Neural progenitor cell (in vitro differentiated cells): ENCODE measurements around the gene TMEM229B. TPM values are rescaled to one million over a fixed set of nuclear protein-coding genes. Genes with fewer than 3 reads are reported as not detected.

Experiments
- DNase-seq: peaks from one replicate; pipeline ENCODE4 v3.0.0-alpha.2; 2016; ENCODE audit warnings: low spot score
- H2AFZ ChIP-seq: fragments of 200-600 bp; sonication (generic); replicated peaks from 2 replicates; pipeline ENCODE4 v1.6.1; 2016; ENCODE audit warnings: antibody characterized with exemption
- H3F3A ChIP-seq: fragments of 200-600 bp; sonication (generic); 2 replicates; pipeline ENCODE4 v1.6.1; 2016; ENCODE audit warnings: antibody characterized with exemption, low read depth
- H3K27ac ChIP-seq: fragments of 200-600 bp; sonication (generic); 2 replicates; pipeline ENCODE4 v1.5.1; 2016; ENCODE audit warnings: mild to moderate bottlenecking
- H3K27me3 ChIP-seq: fragments of 200-600 bp; sonication (generic); 2 replicates; pipeline ENCODE4 v1.6.1; 2016; ENCODE audit warnings: mild to moderate bottlenecking, moderate library complexity
- H3K36me3 ChIP-seq: fragments of 200-600 bp; sonication (generic); 2 replicates; pipeline ENCODE4 v1.5.1; 2016
- H3K4me1 ChIP-seq: fragments of 200-600 bp; sonication (generic); 2 replicates; pipeline ENCODE4 v1.6.1; 2016; ENCODE audit warnings: mixed run types
- H3K4me2 ChIP-seq: fragments of 200-600 bp; sonication (generic); 2 replicates; pipeline ENCODE4 v1.6.1; 2016
- H3K4me3 ChIP-seq: fragments of 200-600 bp; sonication (generic); 2 replicates; pipeline ENCODE4 v1.5.1; 2016
- H3K79me2 ChIP-seq: fragments of 200-600 bp; sonication (generic); 2 replicates; pipeline ENCODE4 v1.6.1; 2016; ENCODE audit warnings: low read depth
- H3K9ac ChIP-seq: fragments of 200-600 bp; sonication (generic); 2 replicates; pipeline ENCODE4 v1.6.1; 2016
- H3K9me3 ChIP-seq: fragments of 200-600 bp; sonication (generic); 2 replicates; pipeline ENCODE4 v1.5.1; 2016; ENCODE audit warnings: low read depth
- H4K20me1 ChIP-seq: fragments of 200-600 bp; sonication (generic); 2 replicates; pipeline ENCODE4 v1.6.1; 2016; ENCODE audit warnings: low read depth
- H3K27ac Mint-ChIP-seq: 3 replicates; pipeline ENCODE4 v1.8.0; 2021; ENCODE audit warnings: mixed read lengths
- H3K27me3 Mint-ChIP-seq: 2 replicates; pipeline ENCODE4 v1.8.0; 2022; ENCODE audit warnings: low read depth, mild to moderate bottlenecking, inconsistent platforms, moderate library complexity, mixed read lengths; ENCODE audit not compliant: insufficient read depth
- H3K36me3 Mint-ChIP-seq: 3 replicates; pipeline ENCODE4 v1.8.0; 2021; ENCODE audit warnings: mixed read lengths
- H3K4me1 Mint-ChIP-seq: 3 replicates; pipeline ENCODE4 v1.8.0; 2021; ENCODE audit warnings: mixed read lengths
- H3K4me3 Mint-ChIP-seq: 3 replicates; pipeline ENCODE4 v1.8.0; 2021; ENCODE audit warnings: mild to moderate bottlenecking, moderate library complexity, mixed read lengths
- H3K9me3 Mint-ChIP-seq: 3 replicates; pipeline ENCODE4 v1.8.0; 2020; ENCODE audit warnings: mixed read lengths
- CTCF ChIP-seq: fragments of 200-600 bp; sonication (generic); IDR thresholded peaks from 2 replicates; pipeline ENCODE4 v1.5.1; 2017; ENCODE audit warnings: antibody characterized with exemption, mild to moderate bottlenecking
- EZH2 ChIP-seq: fragments of 200-600 bp; sonication (generic); IDR thresholded peaks from 2 replicates; pipeline ENCODE4 v1.6.1; 2017; ENCODE audit warnings: antibody characterized with exemption, mild to moderate bottlenecking, moderate library complexity
- EZH2phosphoT487 ChIP-seq: fragments of 200-600 bp; sonication (generic); IDR thresholded peaks from 2 replicates; pipeline ENCODE4 v1.6.1; 2017; ENCODE audit warnings: antibody characterized with exemption
- total RNA-seq: library from RNA; depleted of rRNA; stranded (reverse); fragments of >200 nt; gene quantifications from 2 replicates; pipeline ENCODE4 v1.2.3, GENCODE V29; 2015; ENCODE audit warnings: low replicate concordance

Gene TMEM229B
- total RNA-seq, 1 donor from 2014 or later, result not detected

GRCh38 chr14:67426161-67426560 is 62.4 kb downstream of the TMEM229B start:
- Mint-ChIP-seq H3K36me3 (no peaks in the 10 kb centered on the region), H3K9me3 (no peaks in the 10 kb centered on the region), H3K27ac (no peak overlapping the region), H3K4me1 (peaks cover 28% of the 10 kb centered on the region), H3K4me3 (no peak overlapping the region), H3K27me3 (peaks cover 10% of the 10 kb centered on the region)
- Histone ChIP-seq H3K79me2 (no peaks in the 10 kb centered on the region), H3F3A (no peaks in the 10 kb centered on the region), H3K27ac (no peak overlapping the region), H2AFZ (no peak overlapping the region), H3K4me2 (no peak overlapping the region), H3K9ac (no peak overlapping the region), H3K9me3 (no peaks in the 10 kb centered on the region), H3K4me1 (peaks cover 14% of the 10 kb centered on the region), H3K36me3 (no peaks in the 10 kb centered on the region), H3K27me3 (peaks cover 4% of the 10 kb centered on the region), H3K4me3 (no peak overlapping the region), H4K20me1 (no peaks in the 10 kb centered on the region)
- DNase-seq, result no peak
- TF ChIP-seq EZH2, result no peak
- no peak for TF ChIP-seq CTCF
- TF ChIP-seq EZH2phosphoT487, result no peak

GRCh38 chr14:67425608-67426007 is 62.9 kb downstream of the TMEM229B start:
- Histone ChIP-seq H3F3A (no peaks in the 10 kb centered on the region), H3K4me1 (peaks cover 14% of the 10 kb centered on the region), H3K9me3 (no peaks in the 10 kb centered on the region), H3K4me3 (no peak overlapping the region), H3K36me3 (no peaks in the 10 kb centered on the region), H3K27ac (no peak overlapping the region), H3K9ac (no peak overlapping the region), H3K79me2 (no peaks in the 10 kb centered on the region), H2AFZ (no peak overlapping the region), H4K20me1 (no peaks in the 10 kb centered on the region), H3K4me2 (no peak overlapping the region), H3K27me3 (peaks cover 4% of the 10 kb centered on the region)
- H3K4me1 Mint-ChIP-seq, result peaks cover 25% of the 10 kb centered on the region
- no peak for DNase-seq
- H3K9me3 Mint-ChIP-seq, result no peaks in the 10 kb centered on the region
- TF ChIP-seq EZH2phosphoT487 (no peak), EZH2 (no peak), CTCF (no peak)
- peaks cover 10% of the 10 kb centered on the region for H3K27me3 Mint-ChIP-seq
- no peaks in the 10 kb centered on the region for H3K36me3 Mint-ChIP-seq
- H3K4me3 Mint-ChIP-seq, result peak overlapping the region; percentile 21
- H3K27ac Mint-ChIP-seq, result no peak overlapping the region

- H2AFZ ChIP-seq, result no peak overlapping the region
- no peak overlapping the region for H3K4me3 ChIP-seq
- Mint-ChIP-seq H3K4me1 (peaks cover 25% of the 10 kb centered on the region), H3K27ac (no peak overlapping the region), H3K36me3 (no peaks in the 10 kb centered on the region), H3K27me3 (peaks cover 12% of the 10 kb centered on the region), H3K4me3 (no peak overlapping the region), H3K9me3 (no peaks in the 10 kb centered on the region)
- no peaks in the 10 kb centered on the region for H3K79me2 ChIP-seq
- no peaks in the 10 kb centered on the region for H4K20me1 ChIP-seq
- no peak for DNase-seq
- H3K27me3 ChIP-seq, result peaks cover 4% of the 10 kb centered on the region
- no peak overlapping the region for H3K4me2 ChIP-seq
- H3K27ac ChIP-seq, result no peak overlapping the region
- no peaks in the 10 kb centered on the region for H3K9me3 ChIP-seq
- TF ChIP-seq EZH2 (no peak), CTCF (no peak), EZH2phosphoT487 (no peak)
- no peaks in the 10 kb centered on the region for H3F3A ChIP-seq
- peaks cover 14% of the 10 kb centered on the region for H3K4me1 ChIP-seq
- no peaks in the 10 kb centered on the region for H3K36me3 ChIP-seq
- no peak overlapping the region for H3K9ac ChIP-seq
These were observed 64.0 kb downstream of the TMEM229B start for GRCh38 chr14:67424539-67424938.
